Measurements from ENCODE around the gene CUL2.

DNA sequence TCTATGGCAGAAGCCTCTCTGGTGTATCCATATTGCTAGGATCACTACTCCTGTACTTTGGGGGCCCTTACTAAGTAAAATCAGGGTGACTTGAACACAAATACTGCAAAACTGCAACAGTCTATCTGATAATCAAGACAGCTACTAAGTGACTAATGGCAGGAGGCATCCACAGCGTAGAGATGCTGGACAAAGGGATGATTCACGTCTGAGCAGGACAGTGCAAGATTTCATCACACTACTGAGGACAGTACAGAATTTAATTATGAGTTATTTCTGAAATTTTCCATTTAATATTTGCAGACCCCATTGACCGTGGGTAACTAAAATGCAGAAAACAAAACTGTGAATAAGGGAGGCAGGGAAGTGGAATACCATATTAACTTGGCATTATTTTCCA is 10.4 kb downstream of the CUL2 start:
- TF ChIP-seq SUZ12 (IDR thresholded peaks at IDR 0.05; ENCODE audit: extremely low read depth, insufficient read depth, insufficient read length), result no peak
- no peak for TF ChIP-seq YY1 (IDR thresholded peaks at IDR 0.05; ENCODE audit: insufficient read depth, insufficient read length)
- TF ChIP-seq ZNF274 (IDR thresholded peaks at IDR 0.05; ENCODE audit: low read depth, low read length), result no peak
